A549 (cell line): ENCODE data around the gene NOP9.

Source experiments
- CTCF ChIP-seq: fragments of >200 bp; sonication (Bioruptor Twin); formaldehyde crosslinking; IDR thresholded peaks from 3 replicates; pipeline ENCODE4 v1.5.1; 2016
- EP300 ChIP-seq, 2 experiments: fragments of >200 bp; sonication (Bioruptor Twin); formaldehyde crosslinking; IDR thresholded peaks; 2 replicates in 1 of 2; 3 replicates in 1 of 2; pipeline ENCODE4 v1.6.1; 2016 to 2017
- MAZ ChIP-seq: fragments of 150-350 bp; IDR thresholded peaks from 2 replicates; pipeline ENCODE4 v1.6.1; 2014; ENCODE audit warnings: antibody characterized with exemption, low read depth, low read length, borderline replicate concordance
- MYC ChIP-seq: IDR thresholded peaks from 2 replicates; pipeline ENCODE4 v1.6.1; 2012; ENCODE audit warnings: mild to moderate bottlenecking, inconsistent platforms, low read length, improper control_type of control experiment, borderline replicate concordance
- RCOR1 ChIP-seq: fragments of 150-350 bp; IDR thresholded peaks from 2 replicates; pipeline ENCODE4 v1.6.1; 2014; ENCODE audit warnings: antibody characterized with exemption, low read length, low read depth
- RFX5 ChIP-seq: fragments of 450-650 bp; IDR thresholded peaks from 2 replicates; pipeline ENCODE4 v1.7.1; 2014; ENCODE audit warnings: antibody characterized with exemption, mild to moderate bottlenecking, moderate library complexity

- TF ChIP-seq CTCF (no peak), RFX5 (no peak), MAZ (no peak), EP300 (IDR thresholded peaks at IDR 0.05) (no peak), MYC (no peak), RCOR1 (no peak)
These were observed 25.4 kb downstream of the NOP9 start for GRCh38 chr14:24325041-24325530.
